Psoas muscle (tissue), 8 donors: Measurements from ENCODE around the gene MRPL52. TPM values are rescaled to one million over a fixed set of nuclear protein-coding genes. Genes with fewer than 3 reads are reported as not detected.

Experiments
- ATAC-seq, 4 donors: fragments of 200-7000 bp; cut with Tn5 transposase; one replicate each; pipeline ENCODE4 v1.9.1; 2020; ENCODE audit warnings: moderate library complexity in 3 of 4, mild to moderate bottlenecking in 2 of 4
- DNase-seq, 2 donors: peaks; one replicate each; pipeline ENCODE4 v3.0.0-alpha.2; 2020
- H3K27ac ChIP-seq: fragments of 200-600 bp; one replicate; pipeline ENCODE4 v1.8.0; 2022
- H3K27me3 ChIP-seq, 3 donors: fragments of 200-600 bp in 1 of 3; one replicate each; pipeline versions ENCODE4 v1.6.1 to v1.8.0; 2013 to 2022; ENCODE audit warnings: low read length in 2 of 3, mild to moderate bottlenecking in 2 of 3, moderate library complexity in 1 of 3; ENCODE audit not compliant: insufficient read depth in 3 of 3
- H3K36me3 ChIP-seq, 2 donors: fragments of 200-600 bp in 1 of 2; one replicate each; pipeline versions ENCODE4 v1.6.1 to v1.8.0; 2013 to 2022; ENCODE audit warnings: low read depth in 1 of 2, mild to moderate bottlenecking in 1 of 2, moderate library complexity in 1 of 2; ENCODE audit not compliant: insufficient read depth in 1 of 2
- H3K4me1 ChIP-seq: fragments of 200-600 bp; one replicate; pipeline ENCODE4 v1.8.0; 2022
- H3K4me3 ChIP-seq: fragments of 200-600 bp; one replicate; pipeline ENCODE4 v1.8.0; 2022; ENCODE audit warnings: mild to moderate bottlenecking
- H3K9me3 ChIP-seq: fragments of 200-600 bp; one replicate; pipeline ENCODE4 v1.8.0; 2022
- CTCF ChIP-seq: fragments of 200-600 bp; IDR thresholded peaks from one replicate; pipeline ENCODE4 v1.8.0; 2022; ENCODE audit warnings: antibody characterized with exemption
- WGBS, 3 donors: extraction: QIAGEN DNeasy Blood & Tissue Kit; methylation state at CpG; one replicate each; pipeline versions ENCODE4 v1.1.6 to v1.1.7; 2013; 5-methylcytosine and 5-hydroxymethylcytosine counted together
- intact Hi-C, 2 donors: fragments of 100-400 bp; cut with DNase I; formaldehyde crosslinking; loops; one replicate each; pipeline versions ENCODE4 v1.11.0 to v1.14.2; 2022
- polyA plus RNA-seq, 3 donors: library from polyadenylated mRNA; stranded (reverse); fragments of 200-250 nt; gene quantifications; one replicate each; pipeline ENCODE4 v1.2.3, GENCODE V29; 2013
- total RNA-seq, 4 donors: library from RNA; stranded (reverse); fragmentation: NEBNext Ultra II Directional in 2 of 4; extraction: Animal tissue kit (Norgen Biotek cat#: 25700) in 2 of 4; gene quantifications; one replicate each; pipeline versions ENCODE4 v1.2.1 to v1.2.4, GENCODE V29; 2021 to 2023
- donor health status: healthy with polysubstance abuse.
- donor health status: DM: no; HTN: no; CAD: no; lungs with moderate emphysema.
- donor health status: Bipolar disorder and iron deficiency.
- donor health status: healthy.
- donor health status: DM: yes; HTN: yes; CAD: no.
- donor health status: DM: no; HTN: no; CAD: no.
- donor health status: DM: no; HTN: no; CAD: no.
- donor health status: DM: yes; HTN: yes; CAD: no.

MRPL52 gene
- total and polyA plus RNA-seq, 7 donors: 79.1 to 246 (median 91.2) TPM

GRCh38 chr14:22843123-22843925 is 13.6 kb downstream of the MRPL52 start:
- WGBS, 3 donors: 86 to 93% (median 89%) methylated on average over 21 of the region's 21 CpGs
- no peak overlapping the region for H3K27ac ChIP-seq
- H3K36me3 ChIP-seq: peaks cover 0 to 24% of the 10 kb centered on the region in 2 donors
- H3K9me3 ChIP-seq: no peaks in the 10 kb centered on the region
- intact Hi-C loops: no loop called here
- ATAC-seq (no peak), DNase-seq (peak in 1 of 2 donors; percentile 22)
- no peak overlapping the region for H3K4me3 ChIP-seq
- peaks cover 5% of the 10 kb centered on the region for H3K4me1 ChIP-seq
- H3K27me3 ChIP-seq: peaks cover 0 to 8% (median 0%) of the 10 kb centered on the region in 3 donors
- no peak for TF ChIP-seq CTCF

- no peak overlapping the region for H3K27ac ChIP-seq
- TF ChIP-seq CTCF: no peak
- intact Hi-C loops: no loop called here
- WGBS, 3 donors: 91 to 95% (median 94%) methylated on average over 22 of the region's 22 CpGs
- H3K36me3 ChIP-seq: peaks cover 0 to 24% of the 10 kb centered on the region in 2 donors
- DNase-seq (no peak), ATAC-seq (no peak)
- no peak overlapping the region for H3K4me3 ChIP-seq
- H3K9me3 ChIP-seq: no peaks in the 10 kb centered on the region
- H3K4me1 ChIP-seq: peaks cover 16% of the 10 kb centered on the region
- no peaks in the 10 kb centered on the region for H3K27me3 ChIP-seq
These were observed 14.8 kb downstream of the MRPL52 start for GRCh38 chr14:22844221-22845102.

GRCh38 chr14:22845103-22845394 is 15.4 kb downstream of the MRPL52 start:
- intact Hi-C loops: no loop called here
- ATAC-seq (no peak), DNase-seq (no peak)
- 87 to 90% (median 89%) methylated on average over 9 of the region's 9 CpGs for WGBS, 3 donors
- Histone ChIP-seq H3K36me3 (peaks cover 0 to 24% of the 10 kb centered on the region in 2 donors), H3K9me3 (no peaks in the 10 kb centered on the region), H3K4me1 (peaks cover 22% of the 10 kb centered on the region), H3K27me3 (no peaks in the 10 kb centered on the region), H3K4me3 (no peak overlapping the region), H3K27ac (no peak overlapping the region)
- no peak for TF ChIP-seq CTCF

GRCh38 chr14:22845821-22846625 is 16.3 kb downstream of the MRPL52 start:
- Histone ChIP-seq H3K9me3 (no peaks in the 10 kb centered on the region), H3K27ac (no peak overlapping the region), H3K4me1 (peaks cover 32% of the 10 kb centered on the region), H3K4me3 (no peak overlapping the region), H3K36me3 (peaks cover 0 to 24% of the 10 kb centered on the region in 2 donors), H3K27me3 (no peaks in the 10 kb centered on the region)
- DNase-seq (no peak), ATAC-seq (no peak)
- TF ChIP-seq CTCF: no peak
- intact Hi-C loops: no loop called here
- 85 to 86% (median 86%) methylated on average over 23 to 26 of the region's 26 CpGs for WGBS, 3 donors
